DOHH2 (cell line): ENCODE measurements around the gene NCKAP5.

Source experiments
- H3F3A ChIP-seq: fragments of 200-600 bp; sonication (generic), shearing (Covaris generic); 2 replicates; pipeline ENCODE4 v1.6.0; 2016; ENCODE audit warnings: antibody characterized with exemption, mild to moderate bottlenecking; ENCODE audit not compliant: control insufficient read depth, insufficient read depth
- H3K27ac ChIP-seq: fragments of 200-600 bp; sonication (generic); 2 replicates; pipeline ENCODE4 v1.5.1; 2014; ENCODE audit warnings: low read depth, mild to moderate bottlenecking, low read length, moderate library complexity
- H3K27me3 ChIP-seq: fragments of 200-600 bp; sonication (generic); 2 replicates; pipeline ENCODE4 v1.6.1; 2014; ENCODE audit warnings: mild to moderate bottlenecking, low read length, mixed read lengths; ENCODE audit not compliant: control insufficient read depth
- H3K36me3 ChIP-seq: fragments of 200-600 bp; sonication (generic); 2 replicates; pipeline ENCODE4 v1.6.1; 2014; ENCODE audit warnings: mild to moderate bottlenecking, low read length, moderate library complexity, mixed read lengths; ENCODE audit not compliant: control insufficient read depth
- H3K4me1 ChIP-seq: fragments of 200-600 bp; sonication (generic); 2 replicates; pipeline ENCODE4 v1.6.1; 2014; ENCODE audit warnings: mild to moderate bottlenecking, low read length, mixed read lengths; ENCODE audit not compliant: control insufficient read depth
- H3K4me2 ChIP-seq: fragments of 200-600 bp; sonication (generic); 2 replicates; pipeline ENCODE4 v1.6.0; 2014; ENCODE audit warnings: mild to moderate bottlenecking, low read length, moderate library complexity
- H3K4me3 ChIP-seq: fragments of 200-600 bp; sonication (generic); 2 replicates; pipeline ENCODE4 v1.5.1; 2014; ENCODE audit warnings: mild to moderate bottlenecking, low read length, mixed read lengths
- H3K79me2 ChIP-seq: fragments of 200-600 bp; sonication (generic); 2 replicates; pipeline ENCODE4 v1.6.1; 2014; ENCODE audit warnings: mild to moderate bottlenecking, low read length, mixed read lengths; ENCODE audit not compliant: control insufficient read depth
- H3K9me2 ChIP-seq: fragments of 200-600 bp; sonication (generic); replicated peaks from 2 replicates; pipeline ENCODE4 v1.6.1; 2014; ENCODE audit warnings: mild to moderate bottlenecking, low read length, mixed read lengths; ENCODE audit not compliant: control insufficient read depth
- H3K9me3 ChIP-seq: fragments of 200-600 bp; sonication (generic); 2 replicates; pipeline ENCODE4 v1.6.1; 2014; ENCODE audit warnings: antibody characterized with exemption, low read length, mixed read lengths; ENCODE audit not compliant: control insufficient read depth, insufficient read depth
- H4K20me1 ChIP-seq: fragments of 200-600 bp; sonication (generic); 2 replicates; pipeline ENCODE4 v1.6.0; 2014; ENCODE audit warnings: low read depth, mild to moderate bottlenecking, antibody characterized with exemption, low read length, moderate library complexity; ENCODE audit not compliant: control insufficient read depth, insufficient read depth
- CTCF ChIP-seq: fragments of 200-600 bp; sonication (generic); IDR thresholded peaks from one replicate; pipeline ENCODE4 v1.5.1; 2014; ENCODE audit warnings: antibody characterized with exemption, mild to moderate bottlenecking, low read depth, low read length; ENCODE audit not compliant: poor library complexity, severe bottlenecking
- EZH2phosphoT487 ChIP-seq: fragments of 200-600 bp; sonication (generic); IDR thresholded peaks from 2 replicates; pipeline ENCODE4 v1.6.1; 2017; ENCODE audit warnings: borderline replicate concordance, mild to moderate bottlenecking, antibody characterized with exemption, low read length, moderate library complexity, mixed read lengths

Gene NCKAP5

GRCh38 chr2:133377021-133377481, 191.2 kb downstream of the NCKAP5 start:
- TF ChIP-seq EZH2phosphoT487 (no peak), CTCF (no peak)
- Histone ChIP-seq H3K9me3 (no peaks in the 10 kb centered on the region), H3K36me3 (no peaks in the 10 kb centered on the region), H4K20me1 (no peaks in the 10 kb centered on the region), H3K79me2 (no peaks in the 10 kb centered on the region), H3K4me2 (no peak overlapping the region), H3F3A (no peaks in the 10 kb centered on the region), H3K4me3 (no peak overlapping the region), H3K27ac (no peak overlapping the region), H3K27me3 (no peaks in the 10 kb centered on the region), H3K4me1 (no peaks in the 10 kb centered on the region), H3K9me2 (no peaks in the 10 kb centered on the region)

GRCh38 chr2:133374781-133375180, 193.5 kb downstream of the NCKAP5 start:
- H3K9me2 ChIP-seq, result no peaks in the 10 kb centered on the region
- H3F3A ChIP-seq, result no peaks in the 10 kb centered on the region
- H3K4me3 ChIP-seq, result no peak overlapping the region
- no peak overlapping the region for H3K4me2 ChIP-seq
- no peaks in the 10 kb centered on the region for H3K27me3 ChIP-seq
- H3K36me3 ChIP-seq, result no peaks in the 10 kb centered on the region
- no peaks in the 10 kb centered on the region for H3K9me3 ChIP-seq
- no peak overlapping the region for H3K27ac ChIP-seq
- no peaks in the 10 kb centered on the region for H3K4me1 ChIP-seq
- no peaks in the 10 kb centered on the region for H4K20me1 ChIP-seq
- TF ChIP-seq EZH2phosphoT487 (no peak), CTCF (no peak)
- H3K79me2 ChIP-seq, result no peaks in the 10 kb centered on the region

- Histone ChIP-seq H3K36me3 (no peaks in the 10 kb centered on the region), H3K9me3 (no peaks in the 10 kb centered on the region), H3F3A (no peaks in the 10 kb centered on the region), H3K9me2 (no peaks in the 10 kb centered on the region), H3K27ac (no peak overlapping the region), H3K4me2 (no peak overlapping the region), H3K27me3 (no peaks in the 10 kb centered on the region), H4K20me1 (no peaks in the 10 kb centered on the region), H3K79me2 (no peaks in the 10 kb centered on the region), H3K4me1 (no peaks in the 10 kb centered on the region), H3K4me3 (no peak overlapping the region)
- TF ChIP-seq CTCF, result no peak
- no peak for TF ChIP-seq EZH2phosphoT487
Measured at GRCh38 chr2:133371286-133371685, 197.0 kb downstream of the NCKAP5 start.
